Measurements from ENCODE around the gene EXT2. TPM values are rescaled to one million over a fixed set of nuclear protein-coding genes. Genes with fewer than 3 reads are reported as not detected.

EXT2 gene
- total RNA-seq, 1 experiment from 2014 or later: 77.0 TPM

- Histone ChIP-seq H3K4me2 (ENCODE audit: low read length) (no peak overlapping the region), H3K9me2 (replicated peaks; ENCODE audit: low read length) (no peaks in the 10 kb centered on the region), H3K9ac (ENCODE audit: low read length) (no peak overlapping the region), H3K79me2 (ENCODE audit: low read length) (no peaks in the 10 kb centered on the region), H3K4me3 (ENCODE audit: low read length) (no peak overlapping the region), H2AFZ (ENCODE audit: low read length) (no peak overlapping the region), H3K4me1 (ENCODE audit: insufficient read depth, low read length) (no peaks in the 10 kb centered on the region), H4K20me1 (ENCODE audit: low read length) (no peaks in the 10 kb centered on the region), H3K9me3 (ENCODE audit: low read length) (no peaks in the 10 kb centered on the region), H3F3A (ENCODE audit: low read length, unreplicated experiment) (no peaks in the 10 kb centered on the region), H3K27me3 (ENCODE audit: low read length) (no peaks in the 10 kb centered on the region), H3K27ac (ENCODE audit: low read length) (no peak overlapping the region), H3K36me3 (ENCODE audit: low read depth, low read length) (peaks cover 11% of the 10 kb centered on the region; the same call in 1 of the 2 replicates)
- intact Hi-C loops (cut with micrococcal nuclease): no loop called here
- no TSS peak for BruUV-seq (replicated peaks)
- DNase-seq (no peak), ATAC-seq (no peak)
- ChIA-PET POLR2A (ENCODE audit: unreplicated experiment) (no interaction called here), CTCF (no interaction called here)
- TF ChIP-seq EZH2 (IDR thresholded peaks at IDR 0.05; ENCODE audit: low read length, unreplicated experiment) (no peak), CTCF (conservative IDR thresholded peaks at IDR 0.05; ENCODE audit: low read depth, low read length) (no peak), EZH2phosphoT487 (IDR thresholded peaks at IDR 0.05; ENCODE audit: borderline replicate concordance, low read length) (no peak)
Measured at GRCh38 chr11:44113018-44113417, 17.5 kb downstream of the EXT2 start.

GRCh38 chr11:44113572-44113971, 18.1 kb downstream of the EXT2 start:
- Histone ChIP-seq H3K9me3 (ENCODE audit: low read length) (no peaks in the 10 kb centered on the region), H3K4me2 (ENCODE audit: low read length) (no peak overlapping the region), H3K4me1 (ENCODE audit: insufficient read depth, low read length) (no peaks in the 10 kb centered on the region), H3K9ac (ENCODE audit: low read length) (no peak overlapping the region), H3K36me3 (ENCODE audit: low read depth, low read length) (peaks cover 11% of the 10 kb centered on the region; the same call in 1 of the 2 replicates), H3K4me3 (ENCODE audit: low read length) (no peak overlapping the region), H3F3A (ENCODE audit: low read length, unreplicated experiment) (no peaks in the 10 kb centered on the region), H3K79me2 (ENCODE audit: low read length) (no peaks in the 10 kb centered on the region), H4K20me1 (ENCODE audit: low read length) (no peaks in the 10 kb centered on the region), H3K27ac (ENCODE audit: low read length) (no peak overlapping the region), H2AFZ (ENCODE audit: low read length) (no peak overlapping the region), H3K27me3 (ENCODE audit: low read length) (no peaks in the 10 kb centered on the region), H3K9me2 (replicated peaks; ENCODE audit: low read length) (no peaks in the 10 kb centered on the region)
- TF ChIP-seq EZH2phosphoT487 (IDR thresholded peaks at IDR 0.05; ENCODE audit: borderline replicate concordance, low read length): no peak
- no peak for TF ChIP-seq CTCF (conservative IDR thresholded peaks at IDR 0.05; ENCODE audit: low read depth, low read length)
- TF ChIP-seq EZH2 (IDR thresholded peaks at IDR 0.05; ENCODE audit: low read length, unreplicated experiment): no peak
- ChIA-PET POLR2A (ENCODE audit: unreplicated experiment) (no interaction called here), CTCF (no interaction called here)
- intact Hi-C loops (cut with micrococcal nuclease): no loop called here
- DNase-seq: no peak
- BruUV-seq (replicated peaks): no TSS peak
- ATAC-seq: no peak

GRCh38 chr11:44116234-44116830, 20.9 kb downstream of the EXT2 start:
- no peaks in the 10 kb centered on the region for H4K20me1 ChIP-seq (ENCODE audit: low read length)
- ATAC-seq (no peak), DNase-seq (no peak)
- H3K79me2 ChIP-seq (ENCODE audit: low read length): no peaks in the 10 kb centered on the region
- no peak overlapping the region for H3K4me2 ChIP-seq (ENCODE audit: low read length)
- no peak overlapping the region for H2AFZ ChIP-seq (ENCODE audit: low read length)
- H3K4me3 ChIP-seq (ENCODE audit: low read length): no peak overlapping the region
- H3F3A ChIP-seq (ENCODE audit: low read length, unreplicated experiment): no peaks in the 10 kb centered on the region
- H3K9ac ChIP-seq (ENCODE audit: low read length): no peak overlapping the region
- TF ChIP-seq EZH2 (IDR thresholded peaks at IDR 0.05; ENCODE audit: low read length, unreplicated experiment) (no peak), EZH2phosphoT487 (IDR thresholded peaks at IDR 0.05; ENCODE audit: borderline replicate concordance, low read length) (no peak), CTCF (conservative IDR thresholded peaks at IDR 0.05; ENCODE audit: low read depth, low read length) (no peak)
- H3K27me3 ChIP-seq (ENCODE audit: low read length): no peaks in the 10 kb centered on the region
- ChIA-PET CTCF (no interaction called here), POLR2A (ENCODE audit: unreplicated experiment) (no interaction called here)
- BruUV-seq (replicated peaks): no TSS peak
- H3K4me1 ChIP-seq (ENCODE audit: insufficient read depth, low read length): no peaks in the 10 kb centered on the region
- H3K9me3 ChIP-seq (ENCODE audit: low read length): no peaks in the 10 kb centered on the region
- intact Hi-C loops (cut with micrococcal nuclease): no loop called here
- H3K36me3 ChIP-seq (ENCODE audit: low read depth, low read length): peaks cover 12% of the 10 kb centered on the region; the same call in 1 of the 2 replicates
- H3K9me2 ChIP-seq (replicated peaks; ENCODE audit: low read length): no peaks in the 10 kb centered on the region
- H3K27ac ChIP-seq (ENCODE audit: low read length): no peak overlapping the region
